Naive thymus-derived CD8-positive, alpha-beta T cell (primary cell): ENCODE results near the gene FBXW4. TPM values are rescaled to one million over a fixed set of nuclear protein-coding genes. Genes with fewer than 3 reads are reported as not detected.
A peak's percentile ranks its signal among the peaks of the same experiment; 100 is the strongest.

Experiments used
- ATAC-seq, 2 donors: fragments of 150-1000 bp; cut with Tn5 transposase in 1 of 2; sonication (Bioruptor Pico), chemical (Tn5 transposase) in 1 of 2; 1 replicate in 1 of 2; 2 replicates in 1 of 2; pipeline ENCODE4 v1.10.0; 2021; ENCODE audit warnings: mild to moderate bottlenecking in 2 of 2, moderate library complexity in 2 of 2
- POLR2A ChIA-PET: fragments of 350-600 bp; sonication (Branson Sonifier 250); formaldehyde crosslinking; loops from one replicate; lab custom pipeline; 2021; ENCODE audit warnings: antibody characterized with exemption; lab: Charles Lee
- DNase-seq, 10 donors: peaks; one replicate each; pipeline versions ENCODE4 v3.0.0 to v3.0.0-alpha.2; 2020 to 2022
- H3K27ac Mint-ChIP-seq, 10 donors: one replicate each; pipeline ENCODE4 v1.8.0; 2020 to 2022; ENCODE audit warnings: mild to moderate bottlenecking in 10 of 10, mixed read lengths in 10 of 10, moderate library complexity in 4 of 10, inconsistent platforms in 1 of 10
- H3K27me3 Mint-ChIP-seq, 5 donors: one replicate each; pipeline ENCODE4 v1.8.0; 2021 to 2022; ENCODE audit warnings: mixed read lengths in 5 of 5
- H3K36me3 Mint-ChIP-seq, 3 donors: one replicate each; pipeline ENCODE4 v1.8.0; 2020 to 2022; ENCODE audit warnings: mixed read lengths in 3 of 3, mild to moderate bottlenecking in 2 of 3, inconsistent platforms in 1 of 3
- H3K4me1 Mint-ChIP-seq, 4 donors: one replicate each; pipeline ENCODE4 v1.8.0; 2021 to 2022; ENCODE audit warnings: mixed read lengths in 4 of 4
- H3K4me3 Mint-ChIP-seq, 10 donors: one replicate each; pipeline ENCODE4 v1.8.0; 2020 to 2022; ENCODE audit warnings: mild to moderate bottlenecking in 10 of 10, mixed read lengths in 10 of 10, moderate library complexity in 6 of 10, inconsistent platforms in 1 of 10
- H3K9me3 Mint-ChIP-seq, 9 donors: one replicate each; pipeline ENCODE4 v1.8.0; 2020 to 2022; ENCODE audit warnings: mixed read lengths in 9 of 9, mild to moderate bottlenecking in 3 of 9, inconsistent platforms in 1 of 9, moderate library complexity in 1 of 9
- polyA plus RNA-seq, 3 donors: library from polyadenylated mRNA; unstranded; fragments of 300-500 nt; fragmentation: Illumina TruSeq; gene quantifications; one replicate each; pipeline ENCODE4 v1.2.3, GENCODE V29; 2021
- total RNA-seq, 8 experiments: library from RNA in 2 of 8; stranded (reverse) in 2 of 8; gene quantifications; one replicate each; pipeline ENCODE4 v1.2.3 and lab custom pipeline; 2021 to 2026

The FBXW4 gene
- total and polyA plus RNA-seq, 5 experiments from 2014 or later: 6.1 to 106 (median 13.1) TPM

- peaks cover 0 to 76% (median 15%) of the 10 kb centered on the region in 3 donors for H3K36me3 Mint-ChIP-seq
- DNase-seq: no peak
Measured at GRCh38 chr10:101625821-101626412, 69.1 kb downstream of the FBXW4 start.

DNA sequence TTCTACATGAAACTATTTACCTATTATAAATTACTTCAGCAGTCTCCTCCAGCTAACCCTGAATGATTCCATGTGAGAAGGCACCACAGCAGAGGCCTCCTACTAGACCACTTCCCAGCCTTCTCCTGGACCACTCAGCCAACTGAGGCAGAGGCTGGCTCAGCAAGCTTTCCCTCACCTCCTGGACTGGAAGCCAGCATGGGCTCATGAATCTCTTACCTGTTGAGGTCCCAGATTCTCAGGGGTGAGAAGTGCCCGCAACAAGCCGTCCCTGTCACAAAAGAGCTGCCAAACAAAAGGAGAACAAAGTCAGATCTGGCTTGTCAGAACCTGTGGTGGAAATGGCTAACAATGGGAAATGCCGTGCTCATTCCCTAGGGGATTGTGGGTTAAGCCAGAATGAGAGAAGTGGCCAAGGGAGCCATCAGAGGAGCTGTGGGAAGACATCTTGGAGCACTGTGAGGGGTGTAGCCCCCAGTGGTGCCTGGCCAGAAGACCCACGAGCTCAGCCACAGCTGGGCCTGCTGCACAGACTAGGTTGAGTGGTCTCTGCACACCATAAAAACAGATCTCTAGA is 70.4 kb downstream of the FBXW4 start:
- no peaks in the 10 kb centered on the region for H3K27me3 Mint-ChIP-seq
- H3K27ac Mint-ChIP-seq: peak overlapping the region in 4 of 10 donors; percentile 11 to 41 (median 22)
- peaks cover 0 to 80% (median 11%) of the 10 kb centered on the region in 3 donors for H3K36me3 Mint-ChIP-seq
- no peak for DNase-seq
- no peak for ATAC-seq
- H3K4me1 Mint-ChIP-seq: peaks cover under 1 to 27% (median 20%) of the 10 kb centered on the region in 4 donors
- H3K9me3 Mint-ChIP-seq: no peaks in the 10 kb centered on the region
- POLR2A ChIA-PET: no interaction called here
- no peak overlapping the region for H3K4me3 Mint-ChIP-seq

More at GRCh38 chr10:101625821-101626412, 69.1 kb downstream of the FBXW4 start:
- Mint-ChIP-seq H3K4me1 (peaks cover 2 to 35% (median 26%) of the 10 kb centered on the region in 4 donors), H3K27ac (peak overlapping the region in 5 of 10 donors; percentile 12 to 49 (median 30)), H3K4me3 (no peak overlapping the region), H3K27me3 (no peaks in the 10 kb centered on the region), H3K9me3 (no peaks in the 10 kb centered on the region)
- POLR2A ChIA-PET: interaction anchor here (0.5 kb wide), 1 partner anchor 1150 kb away, joined by 3 read pairs; no protein-coding TSS in a partner anchor
- no peak for ATAC-seq

- Mint-ChIP-seq H3K4me1 (peaks cover 0 to 20% (median 18%) of the 10 kb centered on the region in 4 donors), H3K36me3 (peaks cover 0 to 89% (median 11%) of the 10 kb centered on the region in 3 donors), H3K9me3 (no peaks in the 10 kb centered on the region), H3K27ac (peak overlapping the region in 2 of 10 donors; percentile 3 to 51), H3K4me3 (no peak overlapping the region), H3K27me3 (no peaks in the 10 kb centered on the region)
- DNase-seq (no peak), ATAC-seq (no peak)
- POLR2A ChIA-PET: no interaction called here
Measured at GRCh38 chr10:101623528-101623927, 71.4 kb downstream of the FBXW4 start.

GRCh38 chr10:101619983-101620382 is 75.0 kb downstream of the FBXW4 start:
- Mint-ChIP-seq H3K9me3 (no peaks in the 10 kb centered on the region), H3K4me1 (peaks cover 3 to 15% (median 13%) of the 10 kb centered on the region in 4 donors), H3K4me3 (no peak overlapping the region), H3K27ac (no peak overlapping the region), H3K36me3 (peaks cover 0 to 89% (median 11%) of the 10 kb centered on the region in 3 donors), H3K27me3 (no peaks in the 10 kb centered on the region)
- no peak for DNase-seq
- POLR2A ChIA-PET: no interaction called here
- ATAC-seq: no peak

GRCh38 chr10:101618871-101619270 is 76.1 kb downstream of the FBXW4 start:
- no peaks in the 10 kb centered on the region for H3K27me3 Mint-ChIP-seq
- ATAC-seq (no peak), DNase-seq (no peak)
- H3K4me3 Mint-ChIP-seq: no peak overlapping the region
- H3K27ac Mint-ChIP-seq: peak overlapping the region in 4 of 10 donors; percentile 36 to 91 (median 56)
- POLR2A ChIA-PET: no interaction called here
- no peaks in the 10 kb centered on the region for H3K9me3 Mint-ChIP-seq
- H3K36me3 Mint-ChIP-seq: peaks cover 0 to 78% (median 8%) of the 10 kb centered on the region in 3 donors
- H3K4me1 Mint-ChIP-seq: peaks cover 0 to 12% (median 10%) of the 10 kb centered on the region in 4 donors

GRCh38 chr10:101617824-101618568 is 77.0 kb downstream of the FBXW4 start:
- no peaks in the 10 kb centered on the region for H3K9me3 Mint-ChIP-seq
- ATAC-seq (no peak), DNase-seq (no peak)
- no peak overlapping the region for H3K4me3 Mint-ChIP-seq
- H3K27ac Mint-ChIP-seq: peak overlapping the region in 8 of 10 donors; percentile 38 to 92 (median 68)
- peaks cover 0 to 12% (median 10%) of the 10 kb centered on the region in 4 donors for H3K4me1 Mint-ChIP-seq
- H3K27me3 Mint-ChIP-seq: no peaks in the 10 kb centered on the region
- POLR2A ChIA-PET: no interaction called here
- peaks cover 0 to 70% (median 5%) of the 10 kb centered on the region in 3 donors for H3K36me3 Mint-ChIP-seq

GRCh38 chr10:101617102-101617823 is 77.7 kb downstream of the FBXW4 start:
- H3K4me1 Mint-ChIP-seq: peaks cover 0 to 12% (median 10%) of the 10 kb centered on the region in 4 donors
- H3K36me3 Mint-ChIP-seq: peaks cover 0 to 62% (median 5%) of the 10 kb centered on the region in 3 donors
- no peak overlapping the region for H3K4me3 Mint-ChIP-seq
- DNase-seq (no peak), ATAC-seq (no peak)
- H3K9me3 Mint-ChIP-seq: no peaks in the 10 kb centered on the region
- POLR2A ChIA-PET: interaction anchor here (0.7 kb wide), 1 partner anchor 1387 kb away, joined by 3 read pairs; no protein-coding TSS in a partner anchor
- H3K27me3 Mint-ChIP-seq: no peaks in the 10 kb centered on the region
- H3K27ac Mint-ChIP-seq: peak overlapping the region in 9 of 10 donors; percentile 4 to 92 (median 75)

DNA sequence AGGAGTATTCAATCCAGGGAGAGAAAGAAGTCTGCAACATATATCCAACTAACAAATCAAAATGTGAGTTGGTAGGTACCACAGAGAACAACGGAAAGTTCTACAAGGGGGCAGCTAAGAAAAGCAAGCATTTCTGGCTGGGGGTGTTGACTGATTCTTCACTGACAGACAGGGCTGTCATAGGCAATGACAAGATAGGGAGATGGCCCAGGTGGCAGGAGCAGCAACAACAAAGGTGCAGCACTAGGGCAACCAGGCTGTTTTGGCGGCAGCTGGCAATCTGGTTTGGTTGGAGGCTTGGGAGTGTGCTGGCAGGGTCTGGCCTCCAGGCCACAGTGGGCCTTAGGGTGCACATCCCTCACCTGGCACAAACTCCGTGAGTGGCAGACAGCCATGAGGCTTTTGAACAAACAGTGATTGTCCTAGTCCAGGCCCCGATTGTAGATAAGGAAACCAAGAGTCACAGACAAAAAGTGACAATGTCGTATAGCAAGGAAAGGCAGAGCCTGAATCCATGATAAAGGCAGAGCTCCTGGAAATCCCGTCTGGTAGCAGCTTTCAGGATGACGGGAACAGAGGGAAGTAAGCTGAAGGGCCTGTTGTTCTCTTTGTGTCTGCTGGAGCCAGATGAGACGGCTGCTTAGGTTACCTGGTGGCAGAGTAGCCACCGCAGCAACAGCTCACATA is 78.4 kb downstream of the FBXW4 start:
- ATAC-seq (no peak), DNase-seq (no peak)
- no peaks in the 10 kb centered on the region for H3K27me3 Mint-ChIP-seq
- peak overlapping the region in 8 of 10 donors; percentile 3 to 77 (median 50) for H3K27ac Mint-ChIP-seq
- POLR2A ChIA-PET: interaction anchor here (0.7 kb wide), 1 partner anchor 1387 kb away, joined by 3 read pairs; no protein-coding TSS in a partner anchor
- no peak overlapping the region for H3K4me3 Mint-ChIP-seq
- peaks cover 0 to 61% (median 4%) of the 10 kb centered on the region in 3 donors for H3K36me3 Mint-ChIP-seq
- peaks cover 3 to 12% (median 10%) of the 10 kb centered on the region in 4 donors for H3K4me1 Mint-ChIP-seq
- no peaks in the 10 kb centered on the region for H3K9me3 Mint-ChIP-seq

- Mint-ChIP-seq H3K4me1 (peaks cover 3 to 12% (median 10%) of the 10 kb centered on the region in 4 donors), H3K36me3 (peaks cover 0 to 61% (median 4%) of the 10 kb centered on the region in 3 donors), H3K27me3 (no peaks in the 10 kb centered on the region), H3K4me3 (no peak overlapping the region), H3K9me3 (no peaks in the 10 kb centered on the region), H3K27ac (peak overlapping the region in 5 of 10 donors; percentile 16 to 71 (median 46))
- ATAC-seq (no peak), DNase-seq (no peak)
- POLR2A ChIA-PET: no interaction called here
Measured at GRCh38 chr10:101615525-101616116, 79.3 kb downstream of the FBXW4 start.

DNA sequence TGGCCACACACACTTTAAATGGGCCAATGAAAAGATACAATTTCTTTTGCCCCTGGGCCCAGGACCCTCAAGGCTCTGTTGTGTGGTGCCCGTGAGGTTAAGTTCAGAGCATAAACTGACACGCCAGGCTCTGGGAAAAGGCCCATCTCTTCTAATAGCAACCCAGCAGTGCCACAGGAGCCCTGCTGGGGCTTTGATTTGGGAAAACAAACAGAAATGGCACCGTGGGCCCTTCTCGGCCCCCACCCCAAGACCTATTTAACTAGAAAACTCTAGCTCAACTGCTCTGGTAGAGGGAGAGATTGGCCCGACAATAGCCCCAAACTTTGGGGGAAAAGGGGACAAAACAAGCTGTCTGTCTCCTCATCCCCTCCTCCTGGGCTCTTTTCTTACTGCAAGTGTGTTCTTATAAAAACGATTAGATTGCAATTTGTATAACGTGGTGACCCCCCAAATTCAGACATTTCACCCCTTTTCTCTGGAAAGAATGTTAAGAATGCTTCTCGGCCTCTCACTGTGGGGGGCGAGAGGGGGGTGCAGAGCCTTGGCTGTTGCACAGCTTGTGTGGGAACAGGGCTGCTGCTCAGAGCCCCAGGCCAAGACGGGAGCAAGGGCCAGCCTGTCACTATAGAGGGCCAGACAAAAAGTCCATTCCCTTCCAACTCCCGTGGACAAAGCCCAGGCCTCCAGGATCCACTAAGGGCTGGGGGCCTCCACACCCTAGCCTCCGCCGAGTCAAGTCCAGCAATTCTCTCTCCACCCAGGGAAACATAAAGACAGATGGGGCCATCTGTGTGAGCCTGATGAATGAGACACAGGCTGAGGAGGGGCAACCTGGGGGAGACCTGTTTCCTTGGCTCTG is 80.1 kb downstream of the FBXW4 start:
- no peaks in the 10 kb centered on the region for H3K27me3 Mint-ChIP-seq
- POLR2A ChIA-PET: no interaction called here
- H3K36me3 Mint-ChIP-seq: peaks cover 0 to 61% (median 4%) of the 10 kb centered on the region in 3 donors
- no peaks in the 10 kb centered on the region for H3K9me3 Mint-ChIP-seq
- H3K4me1 Mint-ChIP-seq: peaks cover 3 to 12% (median 10%) of the 10 kb centered on the region in 4 donors
- peak overlapping the region in 4 of 10 donors; percentile 18 to 77 (median 48) for H3K27ac Mint-ChIP-seq
- ATAC-seq (no peak), DNase-seq (no peak)
- no peak overlapping the region for H3K4me3 Mint-ChIP-seq

DNA sequence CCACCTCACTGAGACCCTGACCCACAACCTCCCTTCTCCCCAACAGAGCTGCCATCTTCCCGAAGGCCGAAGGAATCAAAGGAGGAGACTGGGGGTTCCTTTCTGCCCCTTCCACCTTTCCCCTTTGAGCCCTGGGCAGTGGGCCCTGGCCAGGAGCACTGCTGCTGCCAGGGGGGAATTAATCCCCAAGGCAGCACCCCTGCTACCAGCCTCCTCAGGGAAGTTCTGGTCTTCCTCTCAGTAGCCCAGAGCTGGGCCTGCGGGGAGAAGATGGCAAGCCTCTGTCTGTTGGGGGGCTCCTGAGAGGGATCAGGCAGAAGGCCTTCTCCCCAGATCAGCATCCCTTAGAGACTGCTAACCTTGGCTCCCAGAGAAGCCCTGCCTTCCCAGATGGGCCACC is 81.3 kb downstream of the FBXW4 start:
- POLR2A ChIA-PET: no interaction called here
- H3K27ac Mint-ChIP-seq: peak overlapping the region in 4 of 10 donors; percentile 25 to 72 (median 40)
- H3K4me1 Mint-ChIP-seq: peaks cover 3 to 13% (median 11%) of the 10 kb centered on the region in 4 donors
- H3K4me3 Mint-ChIP-seq: no peak overlapping the region
- DNase-seq: no peak
- H3K36me3 Mint-ChIP-seq: peaks cover 0 to 58% (median 4%) of the 10 kb centered on the region in 3 donors
- ATAC-seq: no peak
- no peaks in the 10 kb centered on the region for H3K9me3 Mint-ChIP-seq
- no peaks in the 10 kb centered on the region for H3K27me3 Mint-ChIP-seq
